ENCODE results near the gene HOXB5.

GRCh38 chr17:48612456-48612853, 18.9 kb upstream of the HOXB5 start:
- TF ChIP-seq CTCF (IDR thresholded peaks at IDR 0.05) (no peak), ZFX (IDR thresholded peaks at IDR 0.05; ENCODE audit: borderline replicate concordance) (no peak)
